ENCODE data around the gene SFXN2.

GRCh38 chr10:102770108-102770482, 55.7 kb downstream of the SFXN2 start:
- no peak for TF ChIP-seq CTCF (IDR thresholded peaks at IDR 0.05)
- TF ChIP-seq USF2 (IDR thresholded peaks at IDR 0.05; ENCODE audit: borderline replicate concordance, low read depth, low read length), result no peak
- no peak for TF ChIP-seq RXRA (IDR thresholded peaks at IDR 0.05; ENCODE audit: borderline replicate concordance, low read depth)
- no peak for TF ChIP-seq RCOR1 (IDR thresholded peaks at IDR 0.05; ENCODE audit: low read length)
- no peak for TF ChIP-seq POLR2AphosphoS5 (IDR thresholded peaks at IDR 0.05; ENCODE audit: low read depth, low read length)
